ENCODE results near the gene ALOX12B. TPM values are rescaled to one million over a fixed set of nuclear protein-coding genes. Genes with fewer than 3 reads are reported as not detected.
"Not testable (repeated sequence)": the region's sequence is repeated elsewhere in the genome, so short reads cannot be mapped to it uniquely, and the experiment has no call there.

Gene ALOX12B
- total RNA-seq, 1 donor from 2014 or later, result 0.41 TPM

DNA sequence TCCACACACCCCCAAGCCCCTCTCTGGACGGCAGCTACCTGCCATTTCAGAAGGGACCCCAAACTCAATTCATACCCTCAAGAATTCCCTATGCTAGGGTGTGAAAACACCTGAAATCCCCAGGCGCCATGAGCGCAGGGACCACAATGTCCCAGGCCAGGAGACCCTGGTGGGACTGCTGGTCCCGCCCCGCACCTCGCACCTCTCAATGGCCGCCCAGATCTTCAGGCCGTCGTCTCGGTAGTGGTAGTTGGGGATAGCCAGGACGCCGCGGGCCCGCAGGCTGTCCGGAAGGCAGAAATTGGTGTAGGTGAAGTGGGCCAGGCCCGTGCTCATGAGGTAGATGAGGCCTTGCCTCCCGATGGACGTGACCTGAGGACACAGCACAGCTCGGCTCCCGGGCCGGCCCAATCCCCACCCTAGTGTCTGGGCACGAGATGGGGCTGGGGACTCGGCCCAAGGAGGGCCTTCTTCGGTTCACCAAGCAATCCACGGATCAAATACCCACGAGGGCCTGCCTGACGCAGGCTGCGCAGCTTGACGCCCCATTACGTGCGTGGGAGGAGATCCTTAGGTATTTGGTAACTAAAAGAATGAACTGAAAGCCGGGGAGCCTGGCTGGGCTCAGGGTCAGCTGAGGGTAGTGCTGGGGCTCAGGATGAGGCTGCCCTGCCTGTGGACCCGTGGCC, 21.6 kb upstream of the ALOX12B start:
- Mint-ChIP-seq H3K36me3 (ENCODE audit: insufficient read depth) (no peaks in the 10 kb centered on the region), H3K27me3 (peaks cover 73% of the 10 kb centered on the region), H3K9me3 (ENCODE audit: low read depth) (no peaks in the 10 kb centered on the region), H3K27ac (no peak overlapping the region), H3K4me1 (ENCODE audit: low read depth) (no peaks in the 10 kb centered on the region), H3K4me3 (ENCODE audit: low read depth) (peak overlapping the region; percentile 21)
- no peak for DNase-seq (ENCODE audit: low spot score, unreplicated experiment)
- TF ChIP-seq CTCF (IDR thresholded peaks at IDR 0.05; ENCODE audit: unreplicated experiment), result no peak

DNA sequence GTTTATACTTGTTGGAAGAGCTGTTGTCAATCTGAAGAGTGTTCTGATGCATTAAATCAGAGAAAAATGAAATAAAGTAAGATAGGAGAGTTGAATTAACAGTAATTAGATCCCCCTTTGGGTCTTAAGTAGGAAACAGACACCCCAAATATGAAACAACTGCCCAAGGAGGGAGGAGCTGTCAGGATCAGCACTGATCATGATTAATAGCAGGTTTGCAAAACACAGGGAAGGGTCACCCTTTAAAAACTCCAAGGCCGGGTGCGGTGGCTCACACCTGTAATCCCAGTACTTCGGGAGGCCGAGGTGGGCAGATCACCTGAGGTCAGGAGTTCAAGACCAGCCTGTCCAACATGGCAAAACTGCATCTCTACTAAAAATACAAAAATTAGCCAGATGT, 19.5 kb upstream of the ALOX12B start:
- not testable (repeated sequence) for DNase-seq (ENCODE audit: low spot score, unreplicated experiment); H3K4me3 Mint-ChIP-seq (ENCODE audit: low read depth)
- H3K27me3 Mint-ChIP-seq, result peaks cover 71% of the 10 kb centered on the region

DNA sequence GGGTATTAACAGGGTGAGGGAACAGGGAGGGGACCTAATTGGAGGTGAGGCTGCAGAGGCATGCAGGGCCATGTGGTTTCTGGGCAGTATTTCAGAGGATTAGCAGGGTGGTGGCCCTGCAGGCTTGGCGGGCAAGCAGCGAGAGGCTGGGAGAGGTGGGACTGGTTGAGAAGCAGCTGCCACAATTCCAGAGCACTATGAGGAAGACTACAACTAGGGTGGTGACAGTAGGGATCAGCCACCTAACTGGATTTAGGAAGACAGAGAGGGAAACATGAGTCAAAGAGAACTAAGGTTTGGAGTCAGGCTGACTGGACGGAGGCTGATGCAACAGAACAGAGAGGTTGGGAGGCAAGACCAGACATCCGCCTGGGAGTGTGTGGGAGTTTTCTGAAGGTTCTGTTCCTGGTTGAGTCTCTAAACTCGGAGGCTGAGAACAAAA, 18.5 kb upstream of the ALOX12B start:
- Mint-ChIP-seq H3K9me3 (ENCODE audit: low read depth) (no peaks in the 10 kb centered on the region), H3K27ac (no peak overlapping the region), H3K4me1 (ENCODE audit: low read depth) (no peaks in the 10 kb centered on the region), H3K27me3 (peaks cover 60% of the 10 kb centered on the region), H3K36me3 (ENCODE audit: insufficient read depth) (no peaks in the 10 kb centered on the region), H3K4me3 (ENCODE audit: low read depth) (no peak overlapping the region)
- DNase-seq (ENCODE audit: low spot score, unreplicated experiment), result no peak
- no peak for TF ChIP-seq CTCF (IDR thresholded peaks at IDR 0.05; ENCODE audit: unreplicated experiment)

More for the DNA sequence above, 19.5 kb upstream of the ALOX12B start:
- H3K4me1 Mint-ChIP-seq (ENCODE audit: low read depth); H3K27ac Mint-ChIP-seq; H3K9me3 Mint-ChIP-seq (ENCODE audit: low read depth); H3K36me3 Mint-ChIP-seq (ENCODE audit: insufficient read depth): not testable (repeated sequence)

DNA sequence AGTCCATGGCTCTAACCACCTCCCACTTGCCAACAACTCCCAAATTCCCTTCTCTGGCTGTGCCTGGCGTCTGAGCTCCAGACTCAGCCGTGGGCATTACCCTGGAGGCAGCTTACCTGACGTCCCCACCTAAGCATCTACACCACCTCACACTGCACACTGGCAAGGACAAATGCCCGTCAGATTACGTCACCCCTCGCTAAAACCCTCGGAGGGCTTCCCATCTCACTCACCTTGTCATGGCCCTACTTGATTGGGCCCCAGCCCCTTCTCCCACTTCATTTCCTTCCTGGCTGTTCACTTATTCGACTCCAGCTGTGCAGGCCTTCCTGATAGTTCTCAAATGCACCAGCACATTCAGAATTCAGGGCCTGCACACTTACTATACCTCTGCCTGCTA, 17.4 kb upstream of the ALOX12B start:
- TF ChIP-seq CTCF (IDR thresholded peaks at IDR 0.05; ENCODE audit: unreplicated experiment), result no peak
- no peak overlapping the region for H3K27ac Mint-ChIP-seq
- no peaks in the 10 kb centered on the region for H3K36me3 Mint-ChIP-seq (ENCODE audit: insufficient read depth)
- peaks cover 54% of the 10 kb centered on the region for H3K27me3 Mint-ChIP-seq
- DNase-seq (ENCODE audit: low spot score, unreplicated experiment), result no peak
- no peaks in the 10 kb centered on the region for H3K9me3 Mint-ChIP-seq (ENCODE audit: low read depth)
- H3K4me3 Mint-ChIP-seq (ENCODE audit: low read depth), result no peak overlapping the region
- no peaks in the 10 kb centered on the region for H3K4me1 Mint-ChIP-seq (ENCODE audit: low read depth)

- H3K9me3 Mint-ChIP-seq (ENCODE audit: low read depth), result no peaks in the 10 kb centered on the region
- no peak overlapping the region for H3K27ac Mint-ChIP-seq
- H3K4me1 Mint-ChIP-seq (ENCODE audit: low read depth), result no peaks in the 10 kb centered on the region
- no peak for TF ChIP-seq CTCF (IDR thresholded peaks at IDR 0.05; ENCODE audit: unreplicated experiment)
- no peaks in the 10 kb centered on the region for H3K36me3 Mint-ChIP-seq (ENCODE audit: insufficient read depth)
- DNase-seq (ENCODE audit: low spot score, unreplicated experiment), result no peak
- H3K27me3 Mint-ChIP-seq, result peaks cover 49% of the 10 kb centered on the region
- no peak overlapping the region for H3K4me3 Mint-ChIP-seq (ENCODE audit: low read depth)
Measured at GRCh38 chr17:8103549-8103948, 16.0 kb upstream of the ALOX12B start.

DNA sequence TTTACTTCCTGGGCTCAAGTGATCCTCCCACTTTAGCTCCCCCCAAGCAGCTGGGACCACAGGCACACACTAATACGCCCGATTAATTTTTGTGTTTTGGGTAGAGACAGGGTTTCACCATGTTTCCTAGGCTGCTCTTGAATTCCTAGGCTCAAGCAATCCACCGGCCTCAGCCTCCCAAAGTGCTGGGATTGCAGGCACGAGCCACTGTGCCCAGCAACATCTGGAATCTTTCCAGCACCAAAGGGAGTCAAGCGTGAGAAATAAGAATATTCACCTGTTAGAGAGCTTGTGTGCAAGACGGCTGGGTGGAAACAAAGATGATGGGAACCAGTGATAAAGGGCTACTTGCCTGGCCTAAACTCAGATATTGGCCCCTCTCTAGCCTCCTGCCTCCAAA, 14.2 kb upstream of the ALOX12B start:
- TF ChIP-seq CTCF (IDR thresholded peaks at IDR 0.05; ENCODE audit: unreplicated experiment), result no peak
- H3K9me3 Mint-ChIP-seq (ENCODE audit: low read depth), result no peaks in the 10 kb centered on the region
- no peaks in the 10 kb centered on the region for H3K36me3 Mint-ChIP-seq (ENCODE audit: insufficient read depth)
- no peaks in the 10 kb centered on the region for H3K4me1 Mint-ChIP-seq (ENCODE audit: low read depth)
- no peak overlapping the region for H3K27ac Mint-ChIP-seq
- no peak overlapping the region for H3K4me3 Mint-ChIP-seq (ENCODE audit: low read depth)
- no peak for DNase-seq (ENCODE audit: low spot score, unreplicated experiment)
- H3K27me3 Mint-ChIP-seq, result peaks cover 45% of the 10 kb centered on the region
